ENCODE data around the gene AP4E1.
"Not testable (repeated sequence)": the region's sequence is repeated elsewhere in the genome, so short reads cannot be mapped to it uniquely, and the experiment has no call there.

AP4E1 gene

DNA sequence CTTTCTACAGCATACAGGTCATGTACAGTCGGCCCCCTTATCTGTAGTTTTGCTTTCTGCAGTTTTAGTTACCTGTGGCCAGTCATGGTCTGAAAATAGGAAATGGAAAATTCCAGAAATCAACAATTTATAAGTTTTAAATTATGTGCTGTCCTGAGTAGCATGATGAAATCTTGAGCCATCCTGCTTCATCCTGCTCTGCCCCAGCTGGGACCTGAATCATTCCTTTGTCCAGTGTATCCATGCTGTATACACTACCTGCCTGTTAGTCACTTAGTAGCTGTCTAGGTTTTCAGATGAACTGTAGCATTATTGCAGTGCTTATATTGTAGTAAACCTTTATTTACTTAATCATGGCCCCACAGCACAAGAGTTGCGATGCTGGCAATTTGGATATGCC is 44.8 kb downstream of the AP4E1 start:
- no peak overlapping the region for H3K4me3 Mint-ChIP-seq
- H3K36me3 Mint-ChIP-seq, result peaks cover 92% of the 10 kb centered on the region
- no peak overlapping the region for H3K27ac Mint-ChIP-seq
- peaks cover 21% of the 10 kb centered on the region for H3K9me3 Mint-ChIP-seq
- no peaks in the 10 kb centered on the region for H3K27me3 Mint-ChIP-seq
- H3K4me1 Mint-ChIP-seq, result no peaks in the 10 kb centered on the region
- no peak for ATAC-seq

DNA sequence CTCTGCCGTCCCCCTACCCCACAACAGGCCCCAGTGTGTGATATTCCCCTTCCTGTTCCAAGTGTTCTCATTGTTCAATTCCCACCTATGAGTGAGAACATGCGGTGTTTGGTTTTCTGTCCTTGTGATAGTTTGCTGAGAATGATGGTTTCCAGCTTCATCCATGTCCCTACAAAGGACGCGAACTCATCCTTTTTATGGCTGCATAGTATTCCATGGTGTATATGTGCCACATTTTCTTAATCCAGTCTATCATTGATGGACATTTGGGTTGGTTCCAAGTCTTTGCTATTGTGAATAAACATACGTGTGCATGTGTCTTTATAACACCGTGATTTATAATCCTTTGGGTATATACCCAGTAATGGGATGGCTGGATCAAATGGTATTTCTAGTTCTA is 46.4 kb downstream of the AP4E1 start:
- H3K27ac Mint-ChIP-seq, ATAC-seq, H3K4me1 Mint-ChIP-seq, H3K4me3 Mint-ChIP-seq, H3K27me3 Mint-ChIP-seq: not testable (repeated sequence)
- peaks cover 30% of the 10 kb centered on the region for H3K9me3 Mint-ChIP-seq
- H3K36me3 Mint-ChIP-seq, result peaks cover 97% of the 10 kb centered on the region

DNA sequence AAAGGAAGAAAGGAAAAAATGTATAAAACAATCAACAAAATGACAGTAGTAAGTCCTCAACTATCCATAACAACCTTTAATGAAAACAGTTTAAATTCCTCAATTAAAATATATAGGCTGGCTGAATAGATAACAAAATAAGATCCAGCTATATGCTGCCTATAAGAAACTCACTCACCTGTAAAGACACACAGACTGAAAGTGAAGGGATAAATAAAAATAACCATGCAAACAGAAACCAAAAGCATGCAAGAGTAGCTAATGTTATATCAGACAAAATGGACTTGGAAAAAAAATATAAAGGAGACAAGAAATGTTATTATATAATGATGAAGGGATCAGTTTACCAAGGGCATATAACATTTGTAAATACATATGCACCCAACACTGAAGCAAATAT is 51.2 kb downstream of the AP4E1 start:
- Mint-ChIP-seq H3K4me1 (no peaks in the 10 kb centered on the region), H3K36me3 (peaks cover 97% of the 10 kb centered on the region), H3K27me3 (no peaks in the 10 kb centered on the region), H3K27ac (no peak overlapping the region), H3K4me3 (no peak overlapping the region), H3K9me3 (peaks cover 44% of the 10 kb centered on the region)
- ATAC-seq, result no peak

DNA sequence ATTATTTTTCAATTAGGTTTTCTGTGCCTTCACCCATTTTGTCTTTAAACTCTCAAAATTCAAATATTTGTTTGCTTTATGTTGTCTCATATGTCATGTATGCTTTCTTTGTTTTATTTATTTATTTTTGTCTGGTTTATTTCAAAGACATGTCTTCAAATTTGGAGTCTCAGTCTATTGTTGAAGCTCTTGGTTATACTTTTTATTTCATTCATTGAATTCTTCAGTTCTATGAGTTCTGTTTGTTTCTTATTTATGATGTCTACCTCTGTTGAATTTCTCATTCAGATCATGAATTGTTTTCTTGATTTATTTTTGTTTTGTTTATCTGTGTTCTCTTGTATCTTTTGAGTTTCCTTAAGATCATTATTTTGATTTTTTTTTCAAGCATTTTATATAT is 55.6 kb downstream of the AP4E1 start:
- ATAC-seq, result no peak
- H3K4me3 Mint-ChIP-seq, result no peak overlapping the region
- H3K27me3 Mint-ChIP-seq, result no peaks in the 10 kb centered on the region
- H3K36me3 Mint-ChIP-seq, result peaks cover 94% of the 10 kb centered on the region
- H3K27ac Mint-ChIP-seq, result no peak overlapping the region
- H3K4me1 Mint-ChIP-seq, result no peaks in the 10 kb centered on the region
- peaks cover 51% of the 10 kb centered on the region for H3K9me3 Mint-ChIP-seq

DNA sequence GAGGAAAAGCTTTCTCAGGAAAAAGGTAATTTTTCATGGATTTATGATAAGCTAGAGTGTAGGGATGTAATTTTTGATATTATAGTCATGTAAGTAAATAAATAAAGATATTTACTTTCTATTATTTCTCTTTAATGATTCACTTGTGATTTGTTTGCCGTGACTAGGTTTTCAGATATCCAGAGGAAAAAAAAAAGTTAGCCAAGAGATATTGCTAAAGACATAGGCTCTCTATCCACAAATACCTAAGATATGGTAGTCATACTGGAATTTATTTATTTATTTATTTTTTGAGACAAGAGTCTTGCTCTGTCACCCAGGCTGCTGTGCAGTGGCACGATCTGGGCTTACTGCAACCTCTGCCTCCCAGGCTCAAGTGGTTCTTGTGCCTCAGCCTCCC is 59.9 kb downstream of the AP4E1 start:
- Mint-ChIP-seq H3K4me1 (no peaks in the 10 kb centered on the region), H3K4me3 (no peak overlapping the region), H3K9me3 (peaks cover 50% of the 10 kb centered on the region), H3K27me3 (no peaks in the 10 kb centered on the region), H3K36me3 (peaks cover 94% of the 10 kb centered on the region), H3K27ac (no peak overlapping the region)
- no peak for ATAC-seq

DNA sequence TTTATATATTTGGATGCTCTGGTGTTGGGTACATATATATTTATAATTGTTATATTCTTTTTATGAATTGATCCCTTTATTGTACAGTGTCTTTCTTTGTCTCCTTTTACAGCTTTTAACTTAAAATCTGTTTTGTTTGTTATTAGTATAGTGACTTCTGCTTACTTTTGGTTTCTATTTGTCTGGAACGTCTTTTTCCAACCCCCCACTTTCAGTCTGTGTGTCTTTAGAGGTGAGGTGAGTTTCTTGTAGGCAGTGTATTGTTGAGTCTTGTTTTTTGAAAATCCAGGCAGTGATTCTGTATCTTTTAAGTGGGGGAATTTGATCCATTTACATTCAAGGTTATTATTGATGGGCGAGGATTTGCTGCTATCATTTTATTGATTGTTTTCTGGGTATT is 62.0 kb downstream of the AP4E1 start:
- Mint-ChIP-seq H3K4me3 (no peak overlapping the region), H3K4me1 (no peaks in the 10 kb centered on the region), H3K27me3 (no peaks in the 10 kb centered on the region), H3K9me3 (peaks cover 40% of the 10 kb centered on the region), H3K36me3 (peaks cover 95% of the 10 kb centered on the region), H3K27ac (no peak overlapping the region)
- no peak for ATAC-seq

DNA sequence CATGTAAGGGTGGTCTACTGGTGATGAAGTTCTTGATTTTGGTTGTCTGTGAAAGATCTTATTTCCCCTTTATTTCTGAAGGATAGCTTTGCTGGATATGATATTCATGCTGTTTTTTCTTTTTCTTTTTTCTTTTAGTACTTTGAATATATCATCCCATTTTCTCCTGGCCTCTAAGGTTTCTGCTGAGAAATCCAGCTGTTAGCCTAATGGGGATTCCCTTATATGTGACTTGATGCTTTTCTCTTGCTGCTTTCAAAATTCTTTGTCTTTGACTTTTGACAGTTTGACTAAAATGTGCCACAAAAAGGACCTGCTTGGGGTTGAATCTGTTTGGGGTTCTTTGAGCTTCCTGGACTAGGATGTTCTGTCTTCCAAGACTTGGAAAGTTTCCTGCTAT is 62.6 kb downstream of the AP4E1 start:
- Mint-ChIP-seq H3K9me3 (peaks cover 40% of the 10 kb centered on the region), H3K36me3 (peaks cover 95% of the 10 kb centered on the region), H3K4me3 (no peak overlapping the region), H3K27me3 (no peaks in the 10 kb centered on the region), H3K27ac (no peak overlapping the region), H3K4me1 (no peaks in the 10 kb centered on the region)
- ATAC-seq, result no peak

DNA sequence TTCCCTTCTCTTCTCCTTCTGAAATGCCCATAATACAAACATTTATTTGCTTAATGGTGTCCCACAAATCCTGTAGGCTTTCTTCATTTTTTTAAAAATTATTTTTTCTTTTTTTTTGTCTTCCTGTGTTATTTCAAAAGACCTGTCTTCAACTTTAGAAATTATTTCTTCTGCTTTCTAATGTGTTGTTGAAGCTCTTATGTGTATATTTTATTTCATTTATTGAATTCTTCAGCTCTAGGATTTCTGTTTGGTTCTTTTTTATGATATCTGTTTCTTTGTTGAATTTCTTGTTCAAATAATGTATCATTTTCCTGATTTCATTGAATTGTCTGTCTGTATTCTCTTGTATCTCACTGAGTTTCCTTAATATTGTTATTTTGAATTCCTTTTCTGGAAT is 63.1 kb downstream of the AP4E1 start:
- Mint-ChIP-seq H3K4me1 (no peaks in the 10 kb centered on the region), H3K27ac (no peak overlapping the region), H3K36me3 (peaks cover 95% of the 10 kb centered on the region), H3K9me3 (peaks cover 40% of the 10 kb centered on the region), H3K27me3 (no peaks in the 10 kb centered on the region), H3K4me3 (no peak overlapping the region)
- ATAC-seq, result no peak

DNA sequence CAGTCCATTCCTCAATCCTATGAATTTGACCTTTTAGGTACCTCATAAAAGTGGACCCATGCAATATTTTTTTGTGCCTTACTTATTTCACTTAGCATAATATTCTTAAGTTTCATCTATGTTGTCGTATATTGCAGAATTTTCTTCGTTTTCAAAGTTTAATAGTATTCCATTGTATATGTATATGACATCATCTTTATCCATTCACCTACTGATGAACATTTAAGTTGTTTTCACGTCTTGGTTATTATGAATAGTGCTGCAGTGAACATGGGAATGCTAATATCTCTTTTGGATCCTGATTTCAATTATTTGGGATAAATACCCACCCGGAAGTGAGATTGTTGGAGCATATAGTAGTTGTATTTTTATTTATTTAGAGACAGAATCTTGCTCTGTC is 65.1 kb downstream of the AP4E1 start:
- no peaks in the 10 kb centered on the region for H3K4me1 Mint-ChIP-seq
- peaks cover 82% of the 10 kb centered on the region for H3K36me3 Mint-ChIP-seq
- no peak overlapping the region for H3K4me3 Mint-ChIP-seq
- peaks cover 34% of the 10 kb centered on the region for H3K9me3 Mint-ChIP-seq
- no peak for ATAC-seq
- no peak overlapping the region for H3K27ac Mint-ChIP-seq
- H3K27me3 Mint-ChIP-seq, result no peaks in the 10 kb centered on the region

DNA sequence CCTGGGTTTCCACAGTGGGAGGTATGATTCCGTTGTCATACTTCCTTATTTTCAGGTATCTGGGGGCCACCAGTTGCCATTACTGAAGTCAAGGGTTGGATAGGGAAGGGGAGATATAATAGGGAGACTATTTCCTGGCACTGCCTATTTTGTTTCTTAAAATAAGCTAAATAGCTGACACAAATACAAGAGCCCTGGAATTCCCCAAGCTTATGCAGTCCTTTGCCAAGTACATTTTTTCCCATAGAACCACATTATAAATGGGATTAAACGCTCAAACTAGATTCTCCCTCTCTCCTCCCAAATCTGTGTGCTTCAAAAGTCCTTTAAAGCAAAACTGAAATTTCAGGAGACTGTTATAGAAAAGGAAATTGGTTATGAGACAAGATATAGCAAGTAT is 68.7 kb downstream of the AP4E1 start:
- no peak overlapping the region for H3K27ac Mint-ChIP-seq
- no peak overlapping the region for H3K4me3 Mint-ChIP-seq
- H3K4me1 Mint-ChIP-seq, result no peaks in the 10 kb centered on the region
- peaks cover 82% of the 10 kb centered on the region for H3K36me3 Mint-ChIP-seq
- no peak for ATAC-seq
- peaks cover 11% of the 10 kb centered on the region for H3K9me3 Mint-ChIP-seq
- no peaks in the 10 kb centered on the region for H3K27me3 Mint-ChIP-seq

DNA sequence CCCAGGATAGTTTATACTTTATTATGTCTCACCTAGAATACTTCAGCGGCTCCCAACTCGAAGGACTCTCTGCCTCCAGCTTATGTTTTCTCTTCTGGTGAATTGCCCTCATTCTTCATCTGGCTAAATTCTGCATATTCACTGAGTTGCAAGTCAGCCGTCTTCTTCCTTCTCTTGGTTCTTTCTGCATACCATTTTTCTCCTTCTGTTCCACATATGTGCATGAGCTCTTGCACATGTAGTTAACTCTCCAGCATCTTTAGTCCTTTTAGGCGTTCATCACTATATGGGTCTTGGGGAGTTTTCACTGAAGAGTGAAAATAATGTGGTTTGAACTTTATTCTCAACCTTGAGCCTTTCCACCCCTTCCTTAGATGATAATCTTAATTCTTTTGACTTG is 70.1 kb downstream of the AP4E1 start:
- ATAC-seq, result no peak
- peaks cover 8% of the 10 kb centered on the region for H3K9me3 Mint-ChIP-seq
- no peaks in the 10 kb centered on the region for H3K27me3 Mint-ChIP-seq
- H3K4me3 Mint-ChIP-seq, result no peak overlapping the region
- no peak overlapping the region for H3K27ac Mint-ChIP-seq
- H3K4me1 Mint-ChIP-seq, result no peaks in the 10 kb centered on the region
- H3K36me3 Mint-ChIP-seq, result peaks cover 82% of the 10 kb centered on the region

DNA sequence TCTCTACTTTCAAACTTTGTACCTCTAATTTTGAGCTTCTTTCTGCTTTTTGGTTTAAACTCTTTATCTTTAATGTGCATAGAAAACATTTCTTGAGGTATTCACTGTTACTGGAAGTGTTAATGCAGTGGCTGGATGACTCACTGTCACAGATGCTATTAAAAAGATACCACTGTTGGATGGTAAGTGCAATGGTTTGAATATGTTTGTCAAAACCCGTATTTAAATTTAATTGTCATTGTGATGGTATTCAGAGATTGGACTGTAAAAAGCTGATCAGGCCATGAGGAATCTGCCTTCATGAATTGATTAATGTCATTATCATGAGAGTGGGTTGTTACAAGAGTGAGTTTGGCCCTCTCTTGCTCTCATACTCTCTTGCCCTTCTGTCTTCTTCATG is 70.6 kb downstream of the AP4E1 start:
- no peaks in the 10 kb centered on the region for H3K27me3 Mint-ChIP-seq
- no peaks in the 10 kb centered on the region for H3K4me1 Mint-ChIP-seq
- peaks cover 8% of the 10 kb centered on the region for H3K9me3 Mint-ChIP-seq
- H3K27ac Mint-ChIP-seq, result no peak overlapping the region
- H3K4me3 Mint-ChIP-seq, result no peak overlapping the region
- ATAC-seq, result no peak
- peaks cover 82% of the 10 kb centered on the region for H3K36me3 Mint-ChIP-seq

DNA sequence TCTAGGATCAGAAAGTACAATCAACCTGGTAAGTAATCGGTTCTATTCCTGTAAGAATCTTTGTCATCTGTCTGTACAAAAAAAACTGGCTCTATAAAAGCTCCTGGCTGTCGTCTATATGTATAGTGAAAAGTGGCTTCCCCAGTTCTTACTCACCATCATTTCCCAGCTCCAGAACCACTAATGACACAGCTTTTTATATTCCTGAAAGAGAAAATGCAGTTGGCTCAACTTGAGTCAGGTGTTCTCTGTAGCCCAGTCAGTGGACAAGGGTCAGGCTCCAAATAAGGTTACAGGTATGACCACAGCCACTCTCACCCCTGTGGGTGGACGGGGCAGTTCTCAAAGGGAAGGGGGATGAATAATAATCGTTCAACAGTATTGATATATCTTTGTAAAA is 85.1 kb downstream of the AP4E1 start:
- no peaks in the 10 kb centered on the region for H3K4me1 Mint-ChIP-seq
- no peak overlapping the region for H3K27ac Mint-ChIP-seq
- no peak for ATAC-seq
- H3K36me3 Mint-ChIP-seq, result peaks cover 47% of the 10 kb centered on the region
- H3K27me3 Mint-ChIP-seq, result no peaks in the 10 kb centered on the region
- no peaks in the 10 kb centered on the region for H3K9me3 Mint-ChIP-seq
- H3K4me3 Mint-ChIP-seq, result no peak overlapping the region

DNA sequence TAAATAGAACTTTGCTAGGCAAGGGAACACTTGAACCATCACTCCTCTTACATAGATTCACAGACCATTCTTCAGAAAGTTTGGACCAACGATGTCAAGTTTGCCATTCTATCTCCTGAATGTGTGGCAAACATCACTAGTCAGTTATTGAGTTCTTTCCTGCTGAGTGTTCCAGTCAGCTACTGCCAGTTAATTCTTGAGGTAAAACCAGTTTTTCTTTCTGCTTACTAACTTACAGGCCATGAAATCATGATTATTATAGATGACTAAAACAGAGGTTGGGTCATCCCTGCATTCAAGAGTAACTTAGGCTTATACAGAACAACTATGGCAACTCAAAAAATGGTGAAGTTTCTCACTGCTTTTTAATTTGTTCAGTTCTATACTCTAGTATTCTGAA is 88.2 kb downstream of the AP4E1 start:
- Mint-ChIP-seq H3K4me1 (no peaks in the 10 kb centered on the region), H3K27ac (no peak overlapping the region), H3K4me3 (no peak overlapping the region), H3K36me3 (peaks cover 68% of the 10 kb centered on the region), H3K9me3 (no peaks in the 10 kb centered on the region), H3K27me3 (no peaks in the 10 kb centered on the region)
- ATAC-seq, result no peak

DNA sequence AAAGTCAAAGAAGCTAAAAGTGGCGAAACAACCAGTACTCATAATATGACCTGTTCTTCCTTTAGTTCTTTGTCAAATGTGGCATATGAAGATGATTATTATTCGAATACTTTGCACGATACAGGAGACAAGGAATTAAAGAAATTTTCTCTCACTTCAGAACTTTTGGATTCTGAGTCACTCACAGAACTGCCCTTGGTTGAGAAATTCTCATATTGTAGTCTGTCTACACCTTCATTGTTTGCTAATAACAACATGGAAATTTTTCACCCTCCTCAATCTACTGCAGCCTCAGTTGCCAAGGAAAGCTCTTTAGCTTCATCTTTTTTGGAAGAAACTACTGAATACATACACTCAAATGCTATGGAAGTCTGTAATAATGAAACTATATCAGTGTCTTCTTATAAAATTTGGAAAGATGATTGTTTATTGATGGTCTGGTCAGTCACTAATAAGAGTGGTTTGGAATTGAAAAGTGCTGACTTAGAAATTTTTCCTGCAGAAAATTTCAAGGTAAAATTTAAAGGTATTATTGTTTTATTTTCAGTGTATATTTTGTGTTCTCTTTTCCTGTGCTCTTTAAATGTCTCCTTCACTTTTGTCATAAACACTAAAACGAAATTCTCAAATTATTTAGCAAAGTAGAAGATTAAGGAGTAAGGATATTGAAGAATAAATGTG is 89.0 kb downstream of the AP4E1 start:
- peaks cover 74% of the 10 kb centered on the region for H3K36me3 Mint-ChIP-seq
- no peak overlapping the region for H3K27ac Mint-ChIP-seq
- H3K4me1 Mint-ChIP-seq, result no peaks in the 10 kb centered on the region
- H3K27me3 Mint-ChIP-seq, result no peaks in the 10 kb centered on the region
- H3K4me3 Mint-ChIP-seq, result no peak overlapping the region
- ATAC-seq, result no peak
- no peaks in the 10 kb centered on the region for H3K9me3 Mint-ChIP-seq

DNA sequence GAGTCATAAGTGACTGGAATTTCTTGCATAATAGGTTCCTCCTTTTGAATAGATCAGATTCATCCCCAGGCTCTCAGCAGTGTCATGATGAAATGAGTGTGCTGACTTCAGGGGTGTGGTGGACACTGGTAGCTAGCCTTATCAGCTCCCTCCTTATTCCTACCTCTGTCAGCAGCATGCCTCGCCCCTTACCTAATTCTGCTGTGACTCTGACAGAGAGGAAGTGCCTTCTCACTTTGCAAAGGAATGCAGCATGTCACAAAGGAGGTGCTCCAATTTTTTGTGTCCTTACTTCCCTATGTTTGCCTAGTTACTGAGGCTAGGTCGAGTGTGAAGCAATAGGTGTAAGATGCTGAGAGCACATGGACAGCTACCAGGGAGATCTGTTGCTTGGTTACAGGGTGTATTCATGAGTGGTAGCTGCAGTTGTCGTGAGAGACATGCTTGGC is 95.6 kb downstream of the AP4E1 start:
- Mint-ChIP-seq H3K27me3 (no peaks in the 10 kb centered on the region), H3K27ac (no peak overlapping the region), H3K36me3 (peaks cover 63% of the 10 kb centered on the region), H3K4me1 (no peaks in the 10 kb centered on the region), H3K4me3 (no peak overlapping the region), H3K9me3 (peaks cover 12% of the 10 kb centered on the region)
- ATAC-seq, result no peak

Data from stimulated activated memory B cell treated with anti-CD40 and anti-IgM and Interleukin-4, amounts not matched to agents 10 μg/mL and 1 μg/mL and 100 μg/mL, for 72 hours (primary cell).